HCT116 (cell line): Measurements from ENCODE around the gene ABTB2.

ENCODE experiments used
- EZH2 ChIP-seq: fragments of 200-600 bp; sonication (generic); IDR thresholded peaks from 2 replicates; pipeline ENCODE4 v1.6.1; 2017; ENCODE audit warnings: antibody characterized with exemption, mixed run types
- POLR2A ChIP-seq: IDR thresholded peaks from 2 replicates; pipeline ENCODE4 v1.7.0; 2011; ENCODE audit warnings: borderline replicate concordance; ENCODE audit not compliant: insufficient read depth, insufficient read length; ENCODE audit errors: extremely low read depth
- RAD21 ChIP-seq: IDR thresholded peaks from 2 replicates; pipeline ENCODE4 v1.6.1; 2012; ENCODE audit warnings: low read depth, mild to moderate bottlenecking
- TF ChIP-seq, protein P1 (sequence below), 3 experiments: fragments of 200-600 bp in 1 of 3; sonication (generic) in 1 of 3; IDR thresholded peaks in 2 of 3; conservative IDR thresholded peaks in 1 of 3; 2 replicates each; pipeline ENCODE4 v1.5.1; 2012 to 2017; ENCODE audit warnings: low read depth in 2 of 3, low read length in 2 of 3, antibody characterized with exemption in 1 of 3, borderline replicate concordance in 1 of 3, control low read depth in 1 of 3, mild to moderate bottlenecking in 1 of 3, mixed read lengths in 1 of 3, mixed run types in 1 of 3, moderate library complexity in 1 of 3; ENCODE audit not compliant: insufficient read depth in 1 of 3
- TF ChIP-seq, protein P2 (sequence below): IDR thresholded peaks from 2 replicates; pipeline ENCODE4 v1.6.1; 2012

- TF ChIP-seq, protein P1, sequence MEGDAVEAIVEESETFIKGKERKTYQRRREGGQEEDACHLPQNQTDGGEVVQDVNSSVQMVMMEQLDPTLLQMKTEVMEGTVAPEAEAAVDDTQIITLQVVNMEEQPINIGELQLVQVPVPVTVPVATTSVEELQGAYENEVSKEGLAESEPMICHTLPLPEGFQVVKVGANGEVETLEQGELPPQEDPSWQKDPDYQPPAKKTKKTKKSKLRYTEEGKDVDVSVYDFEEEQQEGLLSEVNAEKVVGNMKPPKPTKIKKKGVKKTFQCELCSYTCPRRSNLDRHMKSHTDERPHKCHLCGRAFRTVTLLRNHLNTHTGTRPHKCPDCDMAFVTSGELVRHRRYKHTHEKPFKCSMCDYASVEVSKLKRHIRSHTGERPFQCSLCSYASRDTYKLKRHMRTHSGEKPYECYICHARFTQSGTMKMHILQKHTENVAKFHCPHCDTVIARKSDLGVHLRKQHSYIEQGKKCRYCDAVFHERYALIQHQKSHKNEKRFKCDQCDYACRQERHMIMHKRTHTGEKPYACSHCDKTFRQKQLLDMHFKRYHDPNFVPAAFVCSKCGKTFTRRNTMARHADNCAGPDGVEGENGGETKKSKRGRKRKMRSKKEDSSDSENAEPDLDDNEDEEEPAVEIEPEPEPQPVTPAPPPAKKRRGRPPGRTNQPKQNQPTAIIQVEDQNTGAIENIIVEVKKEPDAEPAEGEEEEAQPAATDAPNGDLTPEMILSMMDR (IDR thresholded peaks at IDR 0.05 in 2 of 3, conservative IDR thresholded peaks at IDR 0.05 in 1 of 3; ENCODE audit: borderline replicate concordance in 1 of 3, insufficient read depth in 1 of 3, low read depth in 2 of 3, low read length in 2 of 3) = no peak
- TF ChIP-seq, protein P2, sequence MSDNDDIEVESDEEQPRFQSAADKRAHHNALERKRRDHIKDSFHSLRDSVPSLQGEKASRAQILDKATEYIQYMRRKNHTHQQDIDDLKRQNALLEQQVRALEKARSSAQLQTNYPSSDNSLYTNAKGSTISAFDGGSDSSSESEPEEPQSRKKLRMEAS = no peak
- TF ChIP-seq EZH2 (no peak), POLR2A (no peak), RAD21 (no peak)
Measured at GRCh38 chr11:34238966-34239365, 118.8 kb downstream of the ABTB2 start.
